Thyroid gland (tissue), 4 donors: ENCODE measurements around the gene IRF2. TPM values are rescaled to one million over a fixed set of nuclear protein-coding genes. Genes with fewer than 3 reads are reported as not detected.
A peak's percentile ranks its signal among the peaks of the same experiment; 100 is the strongest.

Source experiments
- DNase-seq, 2 donors: peaks; one replicate each; pipeline ENCODE4 v3.0.0-alpha.2; 2019
- H3K27ac ChIP-seq, 3 donors: fragments of 200-600 bp; sonication (generic); 1 replicate in 2 of 3; 2 replicates in 1 of 3; pipeline ENCODE4 v1.5.1; 2016 to 2019; ENCODE audit warnings: mild to moderate bottlenecking in 1 of 3, moderate library complexity in 1 of 3
- H3K27me3 ChIP-seq: fragments of 200-600 bp; sonication (generic); one replicate; pipeline ENCODE4 v1.5.1; 2019
- H3K36me3 ChIP-seq, 2 donors: fragments of 200-600 bp; sonication (generic); one replicate each; pipeline ENCODE4 v1.5.1; 2016 to 2019
- H3K4me1 ChIP-seq, 2 donors: fragments of 200-600 bp; sonication (generic); one replicate each; pipeline ENCODE4 v1.5.1; 2017 to 2019
- H3K4me3 ChIP-seq, 3 donors: fragments of 200-600 bp; sonication (generic); replicated peaks in 1 of 3; 1 replicate in 2 of 3; 2 replicates in 1 of 3; pipeline ENCODE4 v1.5.1; 2016; ENCODE audit warnings: mild to moderate bottlenecking in 1 of 3
- H3K9me3 ChIP-seq: fragments of 200-600 bp; sonication (generic); one replicate; pipeline ENCODE4 v1.5.1; 2017
- POLR2A ChIP-seq, 2 donors: fragments of 450-650 bp; IDR thresholded peaks; one replicate each; pipeline ENCODE4 v1.6.1; 2017; ENCODE audit warnings: antibody characterized with exemption in 2 of 2, mild to moderate bottlenecking in 2 of 2, moderate library complexity in 1 of 2
- WGBS, 2 donors: methylation state at CpG; one replicate each; pipeline ENCODE4 v1.1.5; 2017; 5-methylcytosine and 5-hydroxymethylcytosine counted together
- intact Hi-C: fragments of 100-400 bp; cut with DNase I; formaldehyde crosslinking; loops from one replicate; pipeline ENCODE4 v1.15.1; 2023
- total RNA-seq, 4 donors: library from RNA; depleted of rRNA; stranded (reverse); fragments of >200 nt; gene quantifications; one replicate each; pipeline ENCODE4 v1.2.3, GENCODE V29; 2016
- TF ChIP-seq, protein P1 (sequence below), 6 experiments: fragments of 200-600 bp in 3 of 6; fragments of 450-650 bp in 3 of 6; sonication (generic) in 3 of 6; IDR thresholded peaks; one replicate each; pipeline ENCODE4 v1.5.1; 2016 to 2019; ENCODE audit warnings: antibody characterized with exemption in 6 of 6, mild to moderate bottlenecking in 2 of 6, inconsistent platforms in 1 of 6, moderate library complexity in 1 of 6

The IRF2 gene
- total RNA-seq, 4 donors from 2014 or later: 24.7 to 39.8 (median 34.5) TPM

DNA sequence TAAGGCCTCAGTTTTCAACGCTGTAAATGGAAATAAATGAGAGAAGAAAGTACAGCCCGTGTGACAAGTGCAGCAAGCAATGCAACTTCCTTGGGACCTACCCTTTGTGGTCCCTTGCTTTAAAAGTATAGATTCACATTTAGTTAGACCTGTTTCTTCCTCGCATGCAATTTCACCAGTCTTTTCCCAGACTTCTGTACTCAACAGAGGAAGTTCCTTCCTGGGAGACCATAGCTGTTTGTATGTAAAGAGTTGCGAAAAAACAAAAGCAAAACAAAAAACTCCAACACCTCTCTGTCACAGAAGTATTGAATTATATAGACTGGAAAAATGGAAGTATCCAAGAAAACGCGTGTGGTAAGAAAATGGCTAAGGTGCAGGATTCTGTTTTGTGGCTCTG, 1.1 kb upstream of the IRF2 start:
- Histone ChIP-seq H3K27me3 (no peaks in the 10 kb centered on the region), H3K4me1 (peaks cover 9 to 27% of the 10 kb centered on the region in 2 donors), H3K4me3 (peak overlapping the region; percentile 69 to 88 (median 76)), H3K36me3 (no peaks in the 10 kb centered on the region), H3K27ac (peak overlapping the region; percentile 94 to 98 (median 98)), H3K9me3 (no peaks in the 10 kb centered on the region)
- DNase-seq: no peak
- intact Hi-C loops: no loop called here
- no peak for TF ChIP-seq POLR2A (IDR thresholded peaks at IDR 0.05)
- TF ChIP-seq, protein P1, sequence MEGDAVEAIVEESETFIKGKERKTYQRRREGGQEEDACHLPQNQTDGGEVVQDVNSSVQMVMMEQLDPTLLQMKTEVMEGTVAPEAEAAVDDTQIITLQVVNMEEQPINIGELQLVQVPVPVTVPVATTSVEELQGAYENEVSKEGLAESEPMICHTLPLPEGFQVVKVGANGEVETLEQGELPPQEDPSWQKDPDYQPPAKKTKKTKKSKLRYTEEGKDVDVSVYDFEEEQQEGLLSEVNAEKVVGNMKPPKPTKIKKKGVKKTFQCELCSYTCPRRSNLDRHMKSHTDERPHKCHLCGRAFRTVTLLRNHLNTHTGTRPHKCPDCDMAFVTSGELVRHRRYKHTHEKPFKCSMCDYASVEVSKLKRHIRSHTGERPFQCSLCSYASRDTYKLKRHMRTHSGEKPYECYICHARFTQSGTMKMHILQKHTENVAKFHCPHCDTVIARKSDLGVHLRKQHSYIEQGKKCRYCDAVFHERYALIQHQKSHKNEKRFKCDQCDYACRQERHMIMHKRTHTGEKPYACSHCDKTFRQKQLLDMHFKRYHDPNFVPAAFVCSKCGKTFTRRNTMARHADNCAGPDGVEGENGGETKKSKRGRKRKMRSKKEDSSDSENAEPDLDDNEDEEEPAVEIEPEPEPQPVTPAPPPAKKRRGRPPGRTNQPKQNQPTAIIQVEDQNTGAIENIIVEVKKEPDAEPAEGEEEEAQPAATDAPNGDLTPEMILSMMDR (IDR thresholded peaks at IDR 0.05): no peak
- 53 to 58% methylated on average over 6 of the region's 6 CpGs for WGBS, 2 donors

DNA sequence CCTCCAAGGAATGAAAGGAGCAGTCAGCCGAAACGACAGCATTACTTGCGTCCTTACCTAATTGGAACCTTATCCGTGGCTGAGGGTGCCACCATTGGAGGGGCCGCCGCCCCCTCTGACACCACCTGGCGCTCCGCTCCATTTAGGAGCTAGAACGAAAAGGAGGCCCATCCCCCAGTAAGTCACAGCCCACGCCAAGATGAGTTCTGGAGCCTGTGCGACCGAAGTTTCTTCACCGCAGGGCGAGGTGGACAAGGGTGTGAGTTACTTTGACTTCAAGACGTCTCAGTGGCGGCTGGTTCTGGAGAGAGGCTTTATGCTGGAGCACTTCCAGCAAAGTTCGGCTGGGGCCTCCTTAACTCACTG, 729 bp upstream of the IRF2 start:
- H3K36me3 ChIP-seq: no peaks in the 10 kb centered on the region
- intact Hi-C loops: no loop called here
- peak overlapping the region; percentile 69 to 88 (median 76) for H3K4me3 ChIP-seq
- peak overlapping the region; percentile 94 to 98 (median 98) for H3K27ac ChIP-seq
- no peaks in the 10 kb centered on the region for H3K9me3 ChIP-seq
- peak; percentile 69 to 73 for DNase-seq
- 0 to 1% methylated on average over 14 to 17 of the region's 17 CpGs for WGBS, 2 donors
- H3K4me1 ChIP-seq: peaks cover 9 to 27% of the 10 kb centered on the region in 2 donors
- no peaks in the 10 kb centered on the region for H3K27me3 ChIP-seq
- TF ChIP-seq POLR2A (IDR thresholded peaks at IDR 0.05): no peak
- TF ChIP-seq, protein P1 (IDR thresholded peaks at IDR 0.05): no peak

DNA sequence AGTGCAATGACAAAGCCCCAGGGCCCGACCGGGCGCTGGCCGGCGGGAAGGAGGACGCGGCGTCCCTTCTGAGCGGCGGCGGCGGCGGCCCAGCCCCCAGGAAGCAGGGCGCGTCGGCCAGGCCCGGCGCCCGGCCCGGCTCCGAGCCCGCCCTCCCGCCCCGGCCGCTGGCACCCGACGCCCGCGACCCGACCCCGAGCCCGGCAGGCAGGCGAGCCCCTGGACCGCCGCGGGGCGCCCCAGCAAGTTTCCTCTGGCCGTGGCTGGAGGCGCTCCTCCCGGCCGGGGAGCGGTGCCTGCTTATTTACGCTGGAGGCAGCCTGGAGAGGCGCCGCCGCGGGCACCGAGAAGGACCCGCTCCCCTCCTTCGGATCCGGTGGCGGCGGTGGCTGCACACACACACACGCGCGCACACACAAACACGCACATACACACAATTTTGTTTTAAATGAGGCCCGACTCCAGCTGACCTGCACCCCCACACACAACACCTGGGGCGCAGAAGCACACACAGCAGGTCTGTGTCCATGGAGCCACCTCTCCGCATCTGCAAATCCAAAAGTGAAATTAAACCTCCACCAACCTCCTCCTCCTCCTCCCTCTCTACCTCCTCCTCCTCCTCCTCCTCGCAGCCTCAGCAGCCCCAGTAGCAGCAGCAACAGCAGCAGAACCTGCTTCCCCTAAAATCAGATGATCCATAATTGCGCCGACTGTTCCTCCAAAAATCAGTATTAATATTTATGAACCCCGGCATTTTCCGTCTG, 669 bp downstream of the IRF2 start:
- Histone ChIP-seq H3K9me3 (no peaks in the 10 kb centered on the region), H3K4me3 (peak overlapping the region; percentile 18 to 88 (median 31)), H3K4me1 (peaks cover 9 to 27% of the 10 kb centered on the region in 2 donors), H3K36me3 (no peaks in the 10 kb centered on the region), H3K27ac (peak overlapping the region; percentile 66 to 98 (median 98)), H3K27me3 (no peaks in the 10 kb centered on the region)
- WGBS, 2 donors: 0 to 1% methylated on average over 31 to 33 of the region's 65 CpGs
- DNase-seq: peak; percentile 40 to 44
- intact Hi-C loops: loop anchor here (5.0 kb wide), 1 partner anchor 64 kb away; no protein-coding TSS in a partner anchor
- TF ChIP-seq, protein P1 (IDR thresholded peaks at IDR 0.05): no peak
- TF ChIP-seq POLR2A (IDR thresholded peaks at IDR 0.05): peak in 1 of 2 donors; percentile 32

DNA sequence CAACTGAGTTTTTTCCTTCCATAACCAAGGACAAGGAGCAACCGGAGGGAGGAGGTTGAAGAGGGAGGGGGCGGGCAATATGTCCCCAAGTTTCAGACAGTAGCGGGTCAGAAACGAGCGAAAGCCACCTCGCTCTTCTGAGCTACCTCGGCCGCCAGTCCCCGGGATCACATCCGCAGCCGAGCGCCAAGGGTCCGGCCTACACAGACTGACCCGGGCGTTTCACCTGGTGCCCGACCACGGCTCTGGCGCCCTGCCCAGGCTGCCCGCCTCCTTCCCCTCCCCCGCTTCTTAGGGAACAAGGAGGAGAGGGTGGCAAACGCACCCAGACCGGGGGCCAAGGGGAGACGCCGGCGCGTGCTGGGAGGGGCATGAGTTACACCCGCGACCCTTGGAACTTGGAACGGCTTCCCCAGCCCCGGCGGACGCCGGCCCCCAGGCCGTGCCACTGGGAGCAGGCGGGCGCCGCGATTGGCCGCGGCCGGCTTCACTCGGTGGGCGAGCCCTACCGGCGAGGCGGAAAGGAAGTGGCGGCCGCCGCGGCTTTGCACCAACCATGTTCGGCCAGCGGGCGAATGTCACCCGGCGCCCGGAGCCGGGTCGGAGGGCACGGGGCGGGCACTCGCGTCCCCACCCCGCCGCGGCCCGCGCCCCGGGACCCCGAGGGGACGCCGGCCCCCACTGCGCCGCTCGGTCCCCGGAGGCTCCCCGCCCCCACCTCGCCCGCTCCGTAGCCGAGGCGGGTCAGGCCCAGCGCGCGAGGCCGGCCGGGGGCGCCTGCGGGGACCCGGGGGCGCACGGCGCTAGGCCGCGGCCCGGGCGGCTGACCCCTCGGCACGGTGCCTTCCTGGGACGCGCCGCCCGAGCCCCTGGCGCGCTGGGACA, 1.5 kb downstream of the IRF2 start:
- Histone ChIP-seq H3K4me1 (peaks cover 9 to 27% of the 10 kb centered on the region in 2 donors), H3K27me3 (no peaks in the 10 kb centered on the region), H3K27ac (peak overlapping the region; percentile 66 to 98 (median 98)), H3K4me3 (peak overlapping the region; percentile 40 to 88 (median 69)), H3K36me3 (no peaks in the 10 kb centered on the region), H3K9me3 (no peaks in the 10 kb centered on the region)
- peak in 1 of 2 donors; percentile 80 for TF ChIP-seq POLR2A (IDR thresholded peaks at IDR 0.05)
- TF ChIP-seq, protein P1 (IDR thresholded peaks at IDR 0.05): peak in 2 of 6 experiments; percentile 15 to 22
- intact Hi-C loops: loop anchor here (5.0 kb wide), 1 partner anchor 64 kb away; no protein-coding TSS in a partner anchor
- WGBS, 2 donors: 0% methylated on average over 24 to 30 of the region's 104 CpGs
- peak; percentile 88 to 93 for DNase-seq
